ENCODE measurements around the gene TTC13.

DNA sequence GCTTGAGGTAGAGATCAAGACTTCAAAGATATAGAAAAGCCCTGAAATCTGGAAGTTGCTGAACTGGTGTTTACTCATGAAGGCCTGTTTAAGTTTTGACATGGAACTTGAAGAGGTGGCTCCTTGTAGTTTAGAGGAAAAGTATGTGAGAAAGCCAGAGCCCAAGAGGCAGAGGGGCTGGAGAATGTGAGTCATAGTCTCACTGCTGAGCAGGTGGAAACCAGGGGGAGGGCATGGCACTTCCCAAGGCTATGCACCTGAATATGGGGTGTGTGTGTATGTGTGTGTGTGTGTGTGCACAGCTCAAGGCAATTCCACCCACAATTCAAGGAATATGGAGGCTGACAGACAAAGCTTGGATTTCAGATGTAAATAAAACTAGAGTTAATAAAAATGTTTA, 63.6 kb downstream of the TTC13 start:
- TF ChIP-seq, protein P1, sequence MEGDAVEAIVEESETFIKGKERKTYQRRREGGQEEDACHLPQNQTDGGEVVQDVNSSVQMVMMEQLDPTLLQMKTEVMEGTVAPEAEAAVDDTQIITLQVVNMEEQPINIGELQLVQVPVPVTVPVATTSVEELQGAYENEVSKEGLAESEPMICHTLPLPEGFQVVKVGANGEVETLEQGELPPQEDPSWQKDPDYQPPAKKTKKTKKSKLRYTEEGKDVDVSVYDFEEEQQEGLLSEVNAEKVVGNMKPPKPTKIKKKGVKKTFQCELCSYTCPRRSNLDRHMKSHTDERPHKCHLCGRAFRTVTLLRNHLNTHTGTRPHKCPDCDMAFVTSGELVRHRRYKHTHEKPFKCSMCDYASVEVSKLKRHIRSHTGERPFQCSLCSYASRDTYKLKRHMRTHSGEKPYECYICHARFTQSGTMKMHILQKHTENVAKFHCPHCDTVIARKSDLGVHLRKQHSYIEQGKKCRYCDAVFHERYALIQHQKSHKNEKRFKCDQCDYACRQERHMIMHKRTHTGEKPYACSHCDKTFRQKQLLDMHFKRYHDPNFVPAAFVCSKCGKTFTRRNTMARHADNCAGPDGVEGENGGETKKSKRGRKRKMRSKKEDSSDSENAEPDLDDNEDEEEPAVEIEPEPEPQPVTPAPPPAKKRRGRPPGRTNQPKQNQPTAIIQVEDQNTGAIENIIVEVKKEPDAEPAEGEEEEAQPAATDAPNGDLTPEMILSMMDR (conservative IDR thresholded peaks at IDR 0.05; ENCODE audit: low read depth, low read length): no peak
- TF ChIP-seq EZH2phosphoT487 (IDR thresholded peaks at IDR 0.05; ENCODE audit: borderline replicate concordance, low read length) (no peak), EZH2 (IDR thresholded peaks at IDR 0.05; ENCODE audit: low read length, unreplicated experiment) (no peak)
